Caco-2 (cell line): ENCODE results near the gene ZNF764. TPM values are rescaled to one million over a fixed set of nuclear protein-coding genes. Genes with fewer than 3 reads are reported as not detected.

Experiments used
- BruUV-seq: library from RNA; stranded (reverse); fragments of 400-500 nt; replicated peaks from 2 replicates; lab custom pipeline; 2021; lab: Mats Ljungman, UMichigan
- CTCF ChIA-PET: fragments of 300-600 bp; sonication (Branson Sonifier 250); formaldehyde crosslinking; loops from one replicate; lab custom pipeline; 2022; ENCODE audit warnings: antibody characterized with exemption; lab: Charles Lee
- POLR2A ChIA-PET: fragments of 300-600 bp; sonication (Branson Sonifier 250); formaldehyde crosslinking; loops from one replicate; lab custom pipeline; 2022; ENCODE audit warnings: antibody characterized with exemption; lab: Charles Lee
- DNase-seq, 2 experiments: peaks; one replicate each; pipeline versions ENCODE4 v3.0.0 to v3.0.0-alpha.2; 2020 to 2022
- H3K27me3 ChIP-seq: replicated peaks from 2 replicates; pipeline ENCODE4 v1.6.0; 2011; ENCODE audit warnings: low read length; ENCODE audit not compliant: control insufficient read depth, insufficient read depth
- H3K36me3 ChIP-seq: 2 replicates; pipeline ENCODE4 v1.5.1; 2011; ENCODE audit warnings: low read length; ENCODE audit not compliant: control insufficient read depth, insufficient read depth
- H3K4me1 ChIP-seq: fragments of 250-450 bp; sonication (Bioruptor Pico); 2 replicates; pipeline ENCODE4 v1.5.1; 2020; ENCODE audit warnings: mild to moderate bottlenecking
- H3K4me3 ChIP-seq: 2 replicates; pipeline ENCODE4 v1.5.1; 2011; ENCODE audit warnings: low read depth, mild to moderate bottlenecking, control low read depth, low read length
- H3K9me3 ChIP-seq: fragments of 250-450 bp; sonication (Bioruptor Pico); 2 replicates; pipeline ENCODE4 v1.5.1; 2020; ENCODE audit warnings: mild to moderate bottlenecking, moderate library complexity
- H3K27ac Mint-ChIP-seq: one replicate; pipeline ENCODE4 v1.8.0; 2022; ENCODE audit warnings: mixed read lengths; ENCODE audit not compliant: unreplicated experiment
- H3K27me3 Mint-ChIP-seq: one replicate; pipeline ENCODE4 v1.8.0; 2022; ENCODE audit warnings: mixed read lengths; ENCODE audit not compliant: insufficient read depth, unreplicated experiment
- H3K36me3 Mint-ChIP-seq: one replicate; pipeline ENCODE4 v1.8.0; 2022; ENCODE audit warnings: mild to moderate bottlenecking, mixed read lengths; ENCODE audit not compliant: insufficient read depth, unreplicated experiment
- H3K4me1 Mint-ChIP-seq: one replicate; pipeline ENCODE4 v1.8.0; 2022; ENCODE audit warnings: low read depth, mixed read lengths; ENCODE audit not compliant: unreplicated experiment
- H3K4me3 Mint-ChIP-seq: one replicate; pipeline ENCODE4 v1.8.0; 2022; ENCODE audit warnings: mild to moderate bottlenecking, moderate library complexity, mixed read lengths; ENCODE audit not compliant: unreplicated experiment
- H3K9me3 Mint-ChIP-seq: one replicate; pipeline ENCODE4 v1.8.0; 2022; ENCODE audit warnings: mixed read lengths; ENCODE audit not compliant: unreplicated experiment
- intact Hi-C: fragments of 100-400 bp; cut with micrococcal nuclease; formaldehyde crosslinking; loops from one replicate; pipeline ENCODE4 v1.10.0; 2022; ENCODE audit not compliant: unreplicated experiment
- total RNA-seq: library from RNA; stranded (reverse); gene quantifications from 2 replicates; pipeline ENCODE4 v1.2.3, GENCODE V29; 2022
- TF ChIP-seq, protein P1 (sequence below), 2 experiments: fragments of 200-600 bp in 1 of 2; IDR thresholded peaks; 1 replicate in 1 of 2; 2 replicates in 1 of 2; pipeline versions ENCODE4 v1.5.1 to v1.8.0; 2011 to 2022; ENCODE audit warnings: antibody characterized with exemption in 1 of 2, control low read depth in 1 of 2, inconsistent platforms in 1 of 2, low read depth in 1 of 2, low read length in 1 of 2, mild to moderate bottlenecking in 1 of 2, moderate library complexity in 1 of 2; ENCODE audit not compliant: insufficient read depth in 1 of 2, severe bottlenecking in 1 of 2, unreplicated experiment in 1 of 2

Gene ZNF764
- total RNA-seq, 1 experiment from 2014 or later, result 8.5 TPM

DNA sequence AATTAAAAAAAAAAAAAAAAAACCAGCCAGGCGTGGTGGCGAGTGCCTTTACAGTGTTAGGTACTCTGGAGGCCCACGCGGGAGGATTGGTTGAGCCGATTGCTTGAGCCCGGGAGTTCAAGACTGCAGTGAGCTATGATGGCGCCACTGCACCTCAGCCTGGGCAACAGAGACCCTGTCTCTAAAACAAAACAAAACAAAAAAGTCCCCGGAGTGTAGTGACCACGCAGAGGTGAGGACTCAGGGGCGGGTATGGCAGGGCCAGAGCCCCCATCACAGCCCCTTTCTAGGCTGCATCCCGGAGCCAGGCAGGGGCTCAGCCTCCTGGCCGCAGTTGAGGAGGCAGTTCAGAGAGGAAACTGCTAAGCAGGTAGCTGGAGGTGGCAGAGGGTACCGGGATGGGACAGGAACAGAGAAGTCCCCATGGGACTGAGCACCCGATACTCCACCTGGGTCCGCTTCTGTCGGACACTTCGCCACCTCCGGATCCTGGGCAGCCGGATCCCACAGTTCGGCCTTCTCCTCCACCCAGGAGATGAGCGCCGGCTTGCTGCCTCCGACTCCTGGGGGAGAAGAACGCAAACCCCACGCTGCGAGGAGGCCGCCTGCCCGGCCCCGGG is 24.3 kb downstream of the ZNF764 start:
- Mint-ChIP-seq H3K4me3 (peak overlapping the region; percentile 87), H3K4me1 (no peaks in the 10 kb centered on the region), H3K9me3 (no peaks in the 10 kb centered on the region), H3K27me3 (no peaks in the 10 kb centered on the region), H3K36me3 (peaks cover 12% of the 10 kb centered on the region), H3K27ac (no peak overlapping the region)
- intact Hi-C loops, result loop anchor here (2.0 kb wide), 3 partner anchors 25 to 95 kb away; partner anchors contain the start of gene ZNF764
- H3K27me3 ChIP-seq, result no peaks in the 10 kb centered on the region
- TF ChIP-seq, protein P1, sequence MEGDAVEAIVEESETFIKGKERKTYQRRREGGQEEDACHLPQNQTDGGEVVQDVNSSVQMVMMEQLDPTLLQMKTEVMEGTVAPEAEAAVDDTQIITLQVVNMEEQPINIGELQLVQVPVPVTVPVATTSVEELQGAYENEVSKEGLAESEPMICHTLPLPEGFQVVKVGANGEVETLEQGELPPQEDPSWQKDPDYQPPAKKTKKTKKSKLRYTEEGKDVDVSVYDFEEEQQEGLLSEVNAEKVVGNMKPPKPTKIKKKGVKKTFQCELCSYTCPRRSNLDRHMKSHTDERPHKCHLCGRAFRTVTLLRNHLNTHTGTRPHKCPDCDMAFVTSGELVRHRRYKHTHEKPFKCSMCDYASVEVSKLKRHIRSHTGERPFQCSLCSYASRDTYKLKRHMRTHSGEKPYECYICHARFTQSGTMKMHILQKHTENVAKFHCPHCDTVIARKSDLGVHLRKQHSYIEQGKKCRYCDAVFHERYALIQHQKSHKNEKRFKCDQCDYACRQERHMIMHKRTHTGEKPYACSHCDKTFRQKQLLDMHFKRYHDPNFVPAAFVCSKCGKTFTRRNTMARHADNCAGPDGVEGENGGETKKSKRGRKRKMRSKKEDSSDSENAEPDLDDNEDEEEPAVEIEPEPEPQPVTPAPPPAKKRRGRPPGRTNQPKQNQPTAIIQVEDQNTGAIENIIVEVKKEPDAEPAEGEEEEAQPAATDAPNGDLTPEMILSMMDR (IDR thresholded peaks at IDR 0.05; ENCODE audit: insufficient read depth in 1 of 2, low read depth in 1 of 2, low read length in 1 of 2, severe bottlenecking in 1 of 2, unreplicated experiment in 1 of 2), result no peak
- no peaks in the 10 kb centered on the region; the same call in 1 of the 2 replicates for H3K36me3 ChIP-seq
- ChIA-PET POLR2A (interaction anchor here (1.1 to 2.5 kb wide), 5 partner anchors 95 to 125 kb away, joined by 3 to 26 read pairs (median 5); partner anchors contain the start of genes DCTPP1 and FBRS), CTCF (interaction anchor here (0.5 to 3.0 kb wide), 5 partner anchors 24 to 131 kb away, joined by 3 to 43 read pairs (median 14); partner anchors contain the start of genes DCTPP1, ZNF688 and ZNF764)
- H3K9me3 ChIP-seq, result no peaks in the 10 kb centered on the region
- BruUV-seq, result no TSS peak
- DNase-seq, result no peak
- H3K4me1 ChIP-seq, result peaks cover 4% of the 10 kb centered on the region
- H3K4me3 ChIP-seq, result peak overlapping the region; percentile 80

DNA sequence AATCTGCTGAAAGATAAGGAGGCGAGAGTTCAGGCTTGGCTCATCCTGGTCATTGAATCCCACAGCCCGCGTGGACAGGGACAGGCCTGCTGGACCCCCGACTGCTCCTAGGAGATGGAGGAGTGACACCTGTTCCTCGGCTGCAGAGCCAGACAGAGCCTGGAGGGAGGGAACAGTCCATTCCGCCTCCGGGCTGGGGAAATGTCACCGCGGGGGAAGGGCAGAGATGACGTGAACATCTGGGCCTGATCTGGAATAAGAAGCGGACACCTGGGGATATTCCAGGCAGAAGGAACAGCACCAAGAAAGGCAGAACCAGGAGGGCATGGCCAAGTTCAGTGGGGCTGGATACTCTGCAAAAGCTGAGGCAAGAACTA is 25.0 kb downstream of the ZNF764 start:
- Histone ChIP-seq H3K36me3 (no peaks in the 10 kb centered on the region; the same call in 1 of the 2 replicates), H3K27me3 (no peaks in the 10 kb centered on the region), H3K9me3 (no peaks in the 10 kb centered on the region), H3K4me3 (0 out of 2 replicates have a peak overlapping the region, but pooled peaks have one; percentile 80), H3K4me1 (peaks cover 9% of the 10 kb centered on the region)
- no peak overlapping the region for H3K27ac Mint-ChIP-seq
- no TSS peak for BruUV-seq
- intact Hi-C loops, result no loop called here
- DNase-seq, result no peak
- H3K4me1 Mint-ChIP-seq, result peaks cover 1% of the 10 kb centered on the region
- TF ChIP-seq, protein P1 (IDR thresholded peaks at IDR 0.05; ENCODE audit: insufficient read depth in 1 of 2, low read depth in 1 of 2, low read length in 1 of 2, severe bottlenecking in 1 of 2, unreplicated experiment in 1 of 2), result no peak
- H3K36me3 Mint-ChIP-seq, result peaks cover 12% of the 10 kb centered on the region
- peak overlapping the region; percentile 87 for H3K4me3 Mint-ChIP-seq
- no peaks in the 10 kb centered on the region for H3K9me3 Mint-ChIP-seq
- no peaks in the 10 kb centered on the region for H3K27me3 Mint-ChIP-seq
- ChIA-PET CTCF (interaction anchor here (0.5 kb wide), 1 partner anchor 36 kb away, joined by 3 read pairs; no protein-coding TSS in a partner anchor), POLR2A (no interaction called here)

DNA sequence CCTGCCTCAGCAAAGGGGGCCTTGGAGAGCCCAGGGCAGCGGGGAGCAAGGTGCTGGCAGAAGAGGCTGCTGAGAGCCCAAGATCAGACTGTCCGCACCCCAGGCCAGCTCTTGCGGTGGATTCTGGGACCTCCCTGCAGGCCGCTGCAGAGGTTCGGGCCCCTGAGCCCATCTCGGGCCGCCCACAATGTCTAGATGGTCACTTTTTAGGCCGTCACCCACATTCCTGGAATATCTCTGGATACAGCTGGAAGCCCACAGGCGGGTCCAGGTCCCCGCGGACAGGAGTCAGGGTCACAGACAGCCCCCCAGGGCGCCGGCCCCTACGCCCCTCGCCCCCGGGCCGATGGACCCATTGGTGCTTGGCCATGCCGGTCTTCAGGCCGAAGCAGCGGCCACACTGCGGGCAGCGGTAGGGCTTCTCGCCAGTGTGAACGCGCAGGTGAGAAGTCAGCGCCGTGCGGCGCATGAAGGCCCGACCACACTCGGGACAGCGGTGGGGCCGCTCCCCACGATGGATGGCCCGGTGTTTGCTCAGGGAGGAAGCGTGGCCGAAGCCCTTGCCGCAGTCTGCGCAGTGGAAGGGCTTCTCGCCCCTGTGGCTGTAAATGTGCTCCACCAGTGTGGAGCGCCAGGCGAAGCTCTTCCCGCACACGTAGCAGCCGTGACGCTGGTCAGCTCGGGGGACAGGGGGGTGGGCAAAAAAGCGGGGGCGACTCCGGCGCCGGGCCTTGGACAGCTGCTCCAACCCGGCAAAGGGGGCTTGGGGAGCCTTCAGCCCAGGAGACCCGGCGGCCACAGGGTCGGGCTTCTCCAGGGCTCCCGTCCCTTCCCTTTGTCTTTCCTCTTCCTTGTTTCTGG is 25.7 kb downstream of the ZNF764 start:
- H3K9me3 Mint-ChIP-seq, result no peaks in the 10 kb centered on the region
- intact Hi-C loops, result no loop called here
- BruUV-seq, result no TSS peak
- H3K27ac Mint-ChIP-seq, result no peak overlapping the region
- H3K4me1 Mint-ChIP-seq, result peaks cover 6% of the 10 kb centered on the region
- H3K27me3 Mint-ChIP-seq, result no peaks in the 10 kb centered on the region
- peaks cover 15% of the 10 kb centered on the region for H3K4me1 ChIP-seq
- ChIA-PET CTCF (no interaction called here), POLR2A (no interaction called here)
- H3K27me3 ChIP-seq, result no peaks in the 10 kb centered on the region
- DNase-seq, result no peak
- H3K36me3 ChIP-seq, result no peaks in the 10 kb centered on the region; the same call in 1 of the 2 replicates
- peaks cover 15% of the 10 kb centered on the region for H3K36me3 Mint-ChIP-seq
- peak overlapping the region; percentile 87 for H3K4me3 Mint-ChIP-seq
- TF ChIP-seq, protein P1 (IDR thresholded peaks at IDR 0.05; ENCODE audit: insufficient read depth in 1 of 2, low read depth in 1 of 2, low read length in 1 of 2, severe bottlenecking in 1 of 2, unreplicated experiment in 1 of 2), result no peak
- no peak overlapping the region for H3K4me3 ChIP-seq
- no peaks in the 10 kb centered on the region for H3K9me3 ChIP-seq
